HG03139 (cell line): Measurements from ENCODE around the gene PWP2.
A peak's percentile ranks its signal among the peaks of the same experiment; 100 is the strongest.

ENCODE experiments used
- ATAC-seq: cut with Tn5 transposase; IDR thresholded peaks from one replicate; pipeline ENCODE4 v1.9.1; 2021; ENCODE audit not compliant: unreplicated experiment

Gene PWP2

DNA sequence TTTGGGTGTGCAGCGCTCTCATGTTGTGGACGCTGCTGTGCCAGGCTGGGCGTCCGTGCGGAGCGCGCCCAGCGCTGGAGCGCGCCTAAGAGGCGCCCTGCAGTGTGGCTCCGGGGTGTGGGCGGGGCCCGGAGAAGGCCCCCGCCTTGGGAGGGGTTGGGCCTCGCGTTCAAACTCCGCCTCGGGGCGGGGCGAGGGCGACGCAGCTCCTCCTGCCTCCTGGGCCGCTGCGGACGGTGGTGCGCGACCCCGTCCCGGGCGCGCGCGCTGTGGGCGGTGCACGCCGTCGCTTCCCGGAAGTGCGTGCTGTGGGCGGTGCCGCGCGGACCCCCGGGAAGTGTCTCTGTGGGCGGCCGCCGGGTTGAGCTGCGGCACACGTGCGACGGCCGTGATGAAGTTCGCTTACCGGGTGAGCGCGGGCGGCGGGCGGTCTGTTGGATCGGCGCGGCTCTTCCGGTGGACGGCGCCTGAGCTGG is at the start of gene PWP2:
PWP2 (plus strand) TSS at position 374 of the 476 bp plus-strand sequence; CDS start at position 392, 18 bp downstream.
- ATAC-seq = peak; percentile 92

DNA sequence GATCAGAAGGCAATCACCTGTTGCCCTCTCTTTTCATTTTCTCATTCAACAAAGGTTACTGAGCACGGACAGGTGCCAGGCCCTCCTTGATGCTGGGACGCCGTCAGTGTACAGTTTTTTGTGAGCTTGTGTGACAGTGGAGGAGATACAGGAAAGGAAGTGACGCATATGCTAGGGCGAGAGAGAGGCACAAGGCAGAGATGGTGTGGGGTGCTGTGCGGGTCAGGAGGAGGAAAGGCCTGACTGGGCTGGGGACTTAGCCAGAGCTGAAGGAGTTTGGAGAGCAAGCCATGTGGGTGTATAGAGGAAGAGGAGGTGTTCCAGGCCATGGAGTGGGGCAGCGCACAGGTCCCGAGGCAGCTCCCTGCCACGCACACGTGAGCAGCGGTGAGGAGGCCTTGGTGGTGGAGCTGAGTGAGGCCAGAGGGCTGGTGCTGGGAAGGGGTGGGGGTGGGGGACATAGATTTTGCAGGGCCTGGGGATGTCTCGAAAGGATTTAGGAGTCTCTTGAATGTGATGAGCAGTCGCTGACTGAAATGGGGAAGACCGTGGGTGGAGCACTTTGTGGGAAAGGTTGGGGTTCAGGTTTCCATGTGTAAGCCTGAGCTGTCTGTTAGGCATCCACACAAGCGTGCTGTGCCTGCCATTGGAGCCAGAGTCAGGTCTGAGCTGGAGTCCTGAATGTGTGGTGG is 49.1 kb upstream of the PWP2 start:
- ATAC-seq = no peak

GRCh38 chr21:44058652-44058964 is 48.6 kb upstream of the PWP2 start:
- ATAC-seq = no peak

GRCh38 chr21:44058981-44059380 is 48.2 kb upstream of the PWP2 start:
- ATAC-seq = no peak

DNA sequence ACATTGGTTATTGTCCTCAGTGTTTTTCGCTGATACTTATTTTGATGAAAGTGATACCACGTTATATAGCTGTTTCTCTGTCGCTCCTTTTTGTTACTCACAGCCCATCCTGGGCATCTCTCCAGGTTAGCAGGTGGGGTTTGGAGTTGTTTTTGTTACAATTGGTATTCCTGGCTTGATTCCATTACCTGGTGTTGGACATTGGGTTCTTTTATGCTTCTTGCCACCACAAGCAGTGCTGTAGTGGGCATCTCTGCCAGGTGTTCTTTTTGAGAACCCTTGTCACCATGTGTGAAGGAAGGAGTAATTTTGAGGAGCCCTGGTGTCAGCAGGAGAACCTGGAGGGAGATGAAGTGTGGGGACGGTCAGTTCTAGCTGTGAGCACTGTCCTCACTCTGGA is 47.5 kb upstream of the PWP2 start:
- ATAC-seq = no peak

DNA sequence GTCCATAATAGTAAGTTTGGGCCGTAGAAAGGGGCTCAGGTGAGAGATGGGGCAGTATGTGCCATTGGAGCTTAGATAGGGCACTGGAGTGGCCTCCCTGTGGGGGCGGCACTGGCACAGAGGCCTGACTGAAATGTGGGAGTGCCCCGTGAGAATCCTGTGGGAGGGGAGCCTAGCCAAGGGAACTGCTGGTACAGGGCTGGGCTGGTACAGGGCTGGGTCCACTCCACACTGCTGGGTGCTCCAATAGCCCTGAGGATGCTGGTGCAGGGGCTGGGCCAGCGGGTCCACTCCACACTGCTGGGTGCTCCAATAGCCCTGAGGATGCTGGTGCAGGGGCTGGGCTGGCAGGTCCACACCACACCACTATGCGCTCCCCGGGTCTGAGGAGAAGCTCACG is 44.8 kb upstream of the PWP2 start:
- ATAC-seq = no peak

DNA sequence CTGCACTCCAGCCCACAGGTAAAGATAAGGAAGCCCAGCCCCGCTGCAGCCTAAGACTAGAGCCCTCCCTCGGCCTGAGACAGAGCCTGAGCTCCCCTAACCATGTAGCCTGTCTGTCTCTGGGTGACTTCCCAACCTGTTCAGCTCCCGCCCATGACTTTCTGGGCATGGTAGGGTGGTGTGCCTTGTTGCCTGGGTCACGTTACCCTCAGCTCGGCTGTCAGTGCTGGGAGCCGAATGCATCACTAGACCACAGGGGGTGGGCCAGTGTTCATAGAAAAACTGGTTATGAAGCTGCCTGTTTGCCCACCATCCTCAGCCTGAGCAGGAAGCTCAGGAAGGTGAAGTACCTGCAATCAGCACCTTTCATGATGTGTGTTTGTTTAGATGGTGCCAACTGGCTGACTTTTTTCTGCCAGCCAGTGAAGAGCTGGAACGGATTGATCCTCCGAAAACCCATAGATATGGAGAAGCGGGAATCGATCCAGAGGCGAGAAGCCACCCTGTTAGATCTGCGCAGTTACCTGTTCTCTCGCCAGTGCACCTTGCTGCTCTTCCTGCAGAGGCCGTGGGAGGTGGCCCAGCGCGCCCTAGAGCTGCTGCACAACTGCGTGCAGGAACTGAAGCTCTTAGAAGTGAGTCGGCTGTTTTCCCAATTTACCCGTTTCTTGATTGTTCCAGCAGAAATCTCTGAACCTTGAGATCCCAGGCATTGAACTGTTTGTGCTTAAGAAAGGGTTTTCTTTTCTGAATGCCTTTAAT is 43.9 kb upstream of the PWP2 start:
- no peak for ATAC-seq

- no peak for ATAC-seq
These were observed 42.3 kb upstream of the PWP2 start for GRCh38 chr21:44064852-44065403.

DNA sequence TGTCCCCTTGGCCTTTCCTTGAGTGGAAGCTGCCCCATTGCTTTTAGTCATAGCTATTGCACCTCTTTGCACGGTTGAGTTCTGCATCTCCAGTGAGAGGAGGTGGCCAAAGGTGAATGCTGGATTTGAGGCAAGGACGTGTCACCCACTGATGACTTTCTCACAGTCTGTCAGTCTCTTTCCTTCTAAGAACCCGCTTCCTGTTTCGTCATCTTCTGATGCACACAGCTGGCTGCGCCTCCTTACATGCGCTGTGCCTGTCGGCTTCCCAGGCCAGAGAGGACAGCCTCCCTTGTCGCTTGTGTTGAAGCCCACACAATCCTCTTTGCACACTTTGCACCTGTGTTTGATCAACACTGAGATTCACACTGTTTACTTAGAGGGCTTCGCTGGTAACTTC is 41.8 kb upstream of the PWP2 start:
- no peak for ATAC-seq

GRCh38 chr21:44066116-44066515 is 41.1 kb upstream of the PWP2 start:
- ATAC-seq = no peak

DNA sequence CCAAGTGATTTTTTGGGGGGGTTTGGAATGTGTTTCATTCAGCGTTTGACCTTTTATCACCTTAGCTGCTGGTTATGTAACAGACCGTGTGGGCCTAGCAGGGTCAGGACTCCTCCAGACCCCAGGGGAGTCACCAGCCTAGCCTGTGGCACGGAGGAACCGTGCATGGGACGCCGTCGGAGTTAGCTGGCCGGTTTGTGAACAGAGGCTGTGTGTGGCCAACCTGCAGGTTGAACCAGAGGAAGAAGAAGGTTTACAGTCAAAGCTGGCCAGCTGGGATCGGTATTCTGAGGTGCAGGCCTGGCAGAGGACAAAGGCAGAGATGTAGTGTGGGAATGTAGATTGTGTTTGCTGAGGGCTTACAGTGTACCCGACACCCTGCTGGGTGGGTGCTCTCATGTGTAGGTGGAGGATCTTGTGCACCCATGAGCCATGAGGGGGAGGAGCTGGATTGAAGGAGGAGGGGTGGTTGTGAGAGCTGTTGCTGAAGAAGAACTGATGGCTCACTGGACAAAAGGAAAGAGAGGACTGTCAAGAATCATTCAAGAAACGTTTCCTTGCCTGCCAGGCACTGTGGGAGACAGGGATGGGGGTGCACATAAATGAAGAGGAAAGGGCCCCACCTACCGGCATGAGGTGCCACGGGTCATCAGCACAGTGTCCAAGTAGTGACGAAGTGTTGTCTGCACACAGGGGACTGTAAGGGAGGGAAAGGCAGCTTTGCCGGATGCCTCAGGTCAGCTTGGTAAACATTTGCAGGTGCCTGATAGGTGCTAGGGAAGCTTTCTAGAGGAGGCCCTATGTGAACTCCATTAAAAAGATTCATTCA is 40.0 kb upstream of the PWP2 start:
- no peak for ATAC-seq

GRCh38 chr21:44070391-44070790 is 36.8 kb upstream of the PWP2 start:
- no peak for ATAC-seq

DNA sequence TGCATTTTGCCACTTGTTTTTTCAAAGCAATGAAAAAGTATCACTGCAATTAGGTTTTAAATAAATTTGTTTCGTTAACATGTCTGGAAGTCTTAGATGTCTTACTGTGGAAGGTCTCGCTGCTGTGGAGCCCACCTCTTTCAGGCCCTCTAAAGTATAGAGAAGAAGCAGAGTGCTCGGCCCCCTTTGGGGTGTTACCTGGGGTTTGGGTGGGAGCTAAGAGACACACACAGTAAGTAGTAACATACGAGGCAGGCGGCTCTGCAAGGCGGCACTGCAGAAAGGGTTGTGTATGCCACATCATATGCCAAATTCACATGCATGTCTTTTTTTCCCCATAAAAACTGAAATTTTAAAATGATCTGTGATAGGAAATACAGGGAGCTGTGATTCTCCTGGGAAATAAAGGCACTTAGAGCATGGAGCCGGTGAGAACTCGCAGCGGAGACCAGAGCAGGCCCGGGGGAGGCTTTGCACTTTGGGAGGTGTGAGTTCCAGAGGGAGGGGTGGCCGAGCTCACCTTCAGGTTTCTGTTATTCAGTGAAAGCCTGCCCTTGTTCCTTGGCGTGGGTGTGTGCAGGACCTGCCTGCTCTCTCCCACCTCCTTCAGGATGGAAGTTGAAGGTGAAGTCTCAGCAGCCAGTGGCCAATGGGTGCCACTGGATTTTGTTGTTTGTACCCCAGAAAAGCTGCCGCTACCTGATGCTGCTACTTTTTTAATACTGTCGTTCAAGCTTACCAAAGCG is 35.7 kb upstream of the PWP2 start:
- ATAC-seq = no peak

DNA sequence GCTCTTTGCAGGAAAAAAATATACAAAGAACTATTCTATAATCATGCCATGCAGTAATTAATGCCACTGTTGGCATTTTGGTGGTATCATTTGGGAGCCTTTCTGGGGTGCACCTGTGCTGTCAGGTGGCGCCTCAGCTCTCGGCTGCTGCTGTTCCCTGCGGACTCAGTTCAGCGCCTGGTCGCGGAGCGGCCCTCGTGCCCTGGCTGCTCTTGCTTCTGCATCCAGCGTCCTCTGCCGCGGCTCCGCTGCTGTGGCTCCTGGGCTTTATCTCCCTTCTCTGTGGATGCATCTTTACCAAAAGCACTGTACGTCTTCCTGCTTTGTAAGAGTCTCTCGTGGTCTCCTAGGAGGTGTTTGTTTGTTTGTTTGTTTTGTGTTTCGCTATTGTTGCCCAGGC is 35.1 kb upstream of the PWP2 start:
- ATAC-seq = no peak

DNA sequence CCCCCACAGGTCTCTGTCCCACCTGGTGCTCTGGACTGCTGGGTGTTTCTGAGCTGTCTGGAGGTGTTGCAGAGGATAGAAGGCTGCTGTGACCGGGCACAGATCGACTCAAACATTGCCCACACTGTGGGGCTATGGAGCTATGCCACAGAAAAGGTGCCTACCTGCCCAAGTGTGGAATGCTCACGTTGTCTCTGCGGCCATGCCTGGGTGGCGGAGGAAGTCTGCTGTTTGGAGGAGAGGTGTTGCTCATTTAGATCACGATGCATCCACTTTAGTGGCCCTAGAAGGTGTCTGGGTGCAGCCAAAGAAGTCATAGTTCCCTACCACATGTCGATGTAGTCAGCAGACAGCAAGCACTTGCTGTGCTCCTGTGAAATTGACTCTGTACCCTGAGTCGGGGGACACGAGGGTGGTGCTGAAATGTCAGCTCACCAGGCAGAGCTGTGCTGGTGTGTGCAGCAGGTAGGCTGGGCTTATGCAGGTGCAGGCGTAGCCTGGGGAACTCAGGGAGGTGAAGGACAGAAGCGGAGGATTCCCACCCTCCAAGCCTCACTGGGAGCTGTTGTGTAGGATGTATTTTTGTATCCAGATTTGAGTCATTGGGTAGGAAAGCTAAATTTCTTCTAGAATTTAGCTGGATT is 32.8 kb upstream of the PWP2 start:
- no peak for ATAC-seq

GRCh38 chr21:44076316-44076715 is 30.9 kb upstream of the PWP2 start:
- ATAC-seq = no peak

DNA sequence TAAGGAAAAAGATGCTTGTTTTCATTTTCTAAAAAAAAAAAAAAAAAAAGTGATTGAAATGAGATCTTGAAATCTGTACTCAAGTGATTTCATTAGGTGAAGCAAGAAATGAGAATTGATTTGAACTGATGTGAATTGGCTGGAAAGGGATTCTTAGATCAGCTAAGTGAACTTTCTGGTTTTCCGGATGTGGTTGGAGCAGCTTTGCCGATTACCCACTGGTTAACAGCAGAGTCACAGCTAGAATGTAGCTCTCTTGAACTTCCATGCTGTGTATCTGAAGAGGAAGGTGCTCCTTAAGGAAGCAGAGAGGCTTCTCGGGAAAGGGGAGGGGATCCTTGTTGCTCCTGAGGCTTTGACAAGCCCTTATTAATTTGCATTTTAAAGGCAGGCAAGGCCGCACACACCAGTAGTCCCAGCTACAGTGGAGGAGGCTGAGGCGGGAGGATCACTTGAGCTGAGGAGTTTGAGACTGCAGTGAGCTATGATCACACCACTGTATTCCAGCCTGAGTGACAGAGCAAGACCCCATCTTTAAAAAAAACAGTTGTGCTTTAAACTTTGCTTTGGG is 28.7 kb upstream of the PWP2 start:
- no peak for ATAC-seq

- ATAC-seq = no peak
These were observed 27.8 kb upstream of the PWP2 start for GRCh38 chr21:44079446-44079845.

DNA sequence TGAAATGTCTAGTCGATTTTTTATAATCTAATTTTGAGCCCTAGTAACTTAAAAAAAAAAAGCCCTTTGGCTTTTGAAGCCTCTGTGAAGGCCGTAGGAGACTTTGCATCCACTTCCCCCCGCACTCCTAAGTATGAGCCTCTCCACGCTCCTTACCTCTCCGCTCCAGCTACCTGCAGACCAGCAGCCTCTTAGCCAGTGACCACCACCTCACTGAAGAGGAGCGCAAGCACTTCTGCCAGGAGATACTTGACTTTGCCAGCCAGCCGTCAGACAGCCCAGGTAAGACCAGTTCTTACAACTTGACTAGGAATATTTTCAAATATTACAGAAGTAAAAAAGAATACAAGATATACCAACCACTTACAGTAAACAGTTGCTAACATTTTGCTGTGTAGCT is 27.4 kb upstream of the PWP2 start:
- no peak for ATAC-seq
